Measurements from ENCODE around the gene LACTBL1. TPM values are rescaled to one million over a fixed set of nuclear protein-coding genes. Genes with fewer than 3 reads are reported as not detected.
A peak's percentile ranks its signal among the peaks of the same experiment; 100 is the strongest.

Gene LACTBL1
- total and polyA plus RNA-seq, 2 experiments from 2014 or later, result not detected

DNA sequence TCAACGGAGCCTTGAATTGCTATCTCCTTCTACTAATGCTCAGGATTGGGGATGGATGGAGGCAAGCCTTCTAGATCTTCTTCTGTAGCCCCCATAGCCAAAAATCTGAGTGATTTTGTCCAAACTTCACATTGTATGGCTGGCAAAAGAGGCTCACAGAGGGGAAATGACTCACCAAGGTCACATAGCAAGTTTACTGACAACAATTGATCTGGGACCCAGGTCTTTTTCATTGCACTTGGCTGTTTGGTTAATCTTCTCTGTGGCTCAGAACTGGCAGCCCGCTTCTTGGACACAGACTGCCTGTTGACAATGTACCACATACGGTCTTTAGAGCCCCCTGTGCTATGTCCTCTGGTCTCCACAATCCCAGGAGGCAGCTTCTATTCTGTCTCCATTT, 3.0 kb upstream of the LACTBL1 start:
- H3K27ac ChIP-seq (ENCODE audit: low read depth), result no peak overlapping the region
- H3K79me2 ChIP-seq (replicated peaks; ENCODE audit: insufficient read depth), result no peaks in the 10 kb centered on the region
- Mint-ChIP-seq H3K9me3 (no peaks in the 10 kb centered on the region), H3K27ac (peak overlapping the region; percentile 97), H3K4me1 (peaks cover 17% of the 10 kb centered on the region), H3K27me3 (ENCODE audit: insufficient read depth, low read depth, poor library complexity) (peaks cover 6% of the 10 kb centered on the region), H3K36me3 (ENCODE audit: low read depth) (no peaks in the 10 kb centered on the region), H3K4me3 (no peak overlapping the region)
- H3K4me1 ChIP-seq (ENCODE audit: insufficient read depth), result no peaks in the 10 kb centered on the region
- no peak for ATAC-seq
- H2AFZ ChIP-seq, result peak overlapping the region; percentile 73
- no peaks in the 10 kb centered on the region for H3K36me3 ChIP-seq (ENCODE audit: insufficient read depth)
- H3K27me3 ChIP-seq (ENCODE audit: insufficient read depth), result no peaks in the 10 kb centered on the region
- TF ChIP-seq ZNF462 (CRISPR knock-in tag; IDR thresholded peaks at IDR 0.05) (no peak), CREB1 (CRISPR knock-in tag; IDR thresholded peaks at IDR 0.05; ENCODE audit: low read depth) (no peak), ZNF114 (CRISPR knock-in tag; IDR thresholded peaks at IDR 0.05) (no peak), ETS1 (IDR thresholded peaks at IDR 0.05) (no peak), POLR2AphosphoS5 (IDR thresholded peaks at IDR 0.05; ENCODE audit: low read depth) (no peak)
- H3K4me2 ChIP-seq, result no peak overlapping the region
- H3K9me2 ChIP-seq (ENCODE audit: insufficient read depth), result no peaks in the 10 kb centered on the region
- H3F3A ChIP-seq (replicated peaks; ENCODE audit: low read depth), result no peaks in the 10 kb centered on the region
- no peaks in the 10 kb centered on the region for H4K20me1 ChIP-seq (replicated peaks; ENCODE audit: insufficient read depth)
- no peak for DNase-seq (ENCODE audit: low spot score)
- H3K4me3 ChIP-seq, result no peak overlapping the region
